IMR-90 (cell line): ENCODE data around the gene EFNA5.

Experiments used
- BHLHE40 ChIP-seq: fragments of 150-350 bp; IDR thresholded peaks from 2 replicates; pipeline ENCODE4 v1.6.1; 2016; ENCODE audit warnings: mild to moderate bottlenecking, low read depth, low read length
- CEBPB ChIP-seq: IDR thresholded peaks from 2 replicates; pipeline ENCODE4 v1.6.1; 2012; ENCODE audit warnings: low read depth, low read length, improper control_type of control experiment
- CHD1 ChIP-seq: IDR thresholded peaks from 2 replicates; pipeline ENCODE4 v1.6.1; 2012; ENCODE audit warnings: low read depth, low read length, improper control_type of control experiment
- ELK1 ChIP-seq: fragments of 150-350 bp; IDR thresholded peaks from 2 replicates; pipeline ENCODE4 v1.6.1; 2016; ENCODE audit warnings: low read depth, mild to moderate bottlenecking, low read length, moderate library complexity, borderline replicate concordance
- FOS ChIP-seq: fragments of 150-350 bp; IDR thresholded peaks from 2 replicates; pipeline ENCODE4 v1.6.1; 2016; ENCODE audit warnings: low read depth, low read length
- MAFK ChIP-seq: IDR thresholded peaks from 2 replicates; pipeline ENCODE4 v1.6.1; 2012; ENCODE audit warnings: low read depth, low read length, improper control_type of control experiment
- MXI1 ChIP-seq: IDR thresholded peaks from 2 replicates; pipeline ENCODE4 v1.6.1; 2012; ENCODE audit warnings: low read depth, mild to moderate bottlenecking, low read length, moderate library complexity, borderline replicate concordance
- POLR2A ChIP-seq: IDR thresholded peaks from 2 replicates; pipeline ENCODE4 v1.6.1; 2012; ENCODE audit warnings: mild to moderate bottlenecking, low read depth, low read length
- RAD21 ChIP-seq: IDR thresholded peaks from 2 replicates; pipeline ENCODE4 v1.6.1; 2012; ENCODE audit warnings: low read length, improper control_type of control experiment
- RCOR1 ChIP-seq: IDR thresholded peaks from 2 replicates; pipeline ENCODE4 v1.6.1; 2012; ENCODE audit warnings: mild to moderate bottlenecking, low read length, improper control_type of control experiment; ENCODE audit not compliant: insufficient replicate concordance
- SMC3 ChIP-seq: fragments of 150-350 bp; IDR thresholded peaks from 2 replicates; pipeline ENCODE4 v1.6.1; 2016; ENCODE audit warnings: low read depth, mild to moderate bottlenecking, antibody characterized with exemption, low read length, moderate library complexity
- TF ChIP-seq, protein P1 (sequence below): conservative IDR thresholded peaks from 2 replicates; pipeline ENCODE4 v1.5.1; 2012; ENCODE audit warnings: mild to moderate bottlenecking, low read depth, low read length, improper control_type of control experiment
- TF ChIP-seq, protein P2 (sequence below): fragments of 150-350 bp; IDR thresholded peaks from 2 replicates; pipeline ENCODE4 v1.6.1; 2017; ENCODE audit warnings: mild to moderate bottlenecking, antibody characterized with exemption, low read length, low read depth

DNA sequence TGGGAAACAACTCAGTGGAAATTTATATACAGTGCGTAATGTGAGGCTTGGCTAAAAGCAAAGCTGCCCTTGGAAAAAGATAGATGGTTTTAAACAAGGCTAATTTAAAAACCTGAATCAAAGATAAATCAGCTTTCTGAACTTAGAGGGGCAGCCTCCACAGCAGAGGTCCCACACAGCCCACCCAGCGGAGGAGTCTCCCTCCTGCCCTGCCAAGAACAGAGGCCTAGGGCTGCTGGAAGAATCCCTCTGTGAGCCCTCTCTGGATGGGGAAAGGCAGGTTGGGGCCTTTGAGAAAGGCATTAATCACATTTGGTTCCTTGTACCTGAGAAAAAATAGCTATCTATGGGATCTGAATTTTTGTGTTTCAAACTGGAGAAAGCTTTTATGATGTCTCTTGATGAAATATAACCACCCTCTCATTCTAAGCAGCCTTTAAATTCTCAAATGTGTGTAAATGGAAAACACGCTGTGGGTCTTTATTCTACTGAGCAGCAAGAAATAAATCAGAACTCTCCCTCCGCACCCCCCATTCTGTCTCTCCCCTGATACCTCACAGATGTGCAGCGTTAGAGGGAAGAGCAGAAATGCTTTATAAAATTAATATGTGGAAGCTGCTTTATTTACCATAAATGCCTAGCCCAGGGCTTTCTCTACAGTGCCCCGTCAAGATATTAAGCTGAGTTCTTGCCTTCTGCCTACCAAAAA lies 329.2 kb downstream of the EFNA5 start:
- no peak for TF ChIP-seq FOS
- TF ChIP-seq POLR2A = no peak
- no peak for TF ChIP-seq MXI1
- TF ChIP-seq, protein P1, sequence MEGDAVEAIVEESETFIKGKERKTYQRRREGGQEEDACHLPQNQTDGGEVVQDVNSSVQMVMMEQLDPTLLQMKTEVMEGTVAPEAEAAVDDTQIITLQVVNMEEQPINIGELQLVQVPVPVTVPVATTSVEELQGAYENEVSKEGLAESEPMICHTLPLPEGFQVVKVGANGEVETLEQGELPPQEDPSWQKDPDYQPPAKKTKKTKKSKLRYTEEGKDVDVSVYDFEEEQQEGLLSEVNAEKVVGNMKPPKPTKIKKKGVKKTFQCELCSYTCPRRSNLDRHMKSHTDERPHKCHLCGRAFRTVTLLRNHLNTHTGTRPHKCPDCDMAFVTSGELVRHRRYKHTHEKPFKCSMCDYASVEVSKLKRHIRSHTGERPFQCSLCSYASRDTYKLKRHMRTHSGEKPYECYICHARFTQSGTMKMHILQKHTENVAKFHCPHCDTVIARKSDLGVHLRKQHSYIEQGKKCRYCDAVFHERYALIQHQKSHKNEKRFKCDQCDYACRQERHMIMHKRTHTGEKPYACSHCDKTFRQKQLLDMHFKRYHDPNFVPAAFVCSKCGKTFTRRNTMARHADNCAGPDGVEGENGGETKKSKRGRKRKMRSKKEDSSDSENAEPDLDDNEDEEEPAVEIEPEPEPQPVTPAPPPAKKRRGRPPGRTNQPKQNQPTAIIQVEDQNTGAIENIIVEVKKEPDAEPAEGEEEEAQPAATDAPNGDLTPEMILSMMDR = no peak
- TF ChIP-seq CEBPB = no peak
- TF ChIP-seq SMC3 = no peak
- no peak for TF ChIP-seq RAD21
- TF ChIP-seq MAFK = no peak
- TF ChIP-seq ELK1 = no peak
- no peak for TF ChIP-seq RCOR1
- no peak for TF ChIP-seq CHD1
- TF ChIP-seq, protein P2, sequence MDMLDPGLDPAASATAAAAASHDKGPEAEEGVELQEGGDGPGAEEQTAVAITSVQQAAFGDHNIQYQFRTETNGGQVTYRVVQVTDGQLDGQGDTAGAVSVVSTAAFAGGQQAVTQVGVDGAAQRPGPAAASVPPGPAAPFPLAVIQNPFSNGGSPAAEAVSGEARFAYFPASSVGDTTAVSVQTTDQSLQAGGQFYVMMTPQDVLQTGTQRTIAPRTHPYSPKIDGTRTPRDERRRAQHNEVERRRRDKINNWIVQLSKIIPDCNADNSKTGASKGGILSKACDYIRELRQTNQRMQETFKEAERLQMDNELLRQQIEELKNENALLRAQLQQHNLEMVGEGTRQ = no peak
- TF ChIP-seq BHLHE40 = no peak
